AG09309 (cell line): ENCODE results near the gene MYO1D.

Source experiments
- DNase-seq: peaks from one replicate; pipeline ENCODE4 v3.0.0-alpha.2; 2010; ENCODE audit warnings: low read depth
- H3K4me3 ChIP-seq: 2 replicates; pipeline ENCODE4 v1.5.1; 2011; ENCODE audit warnings: mild to moderate bottlenecking, low read depth, low read length, moderate library complexity; ENCODE audit not compliant: control insufficient read depth
- CTCF ChIP-seq: IDR thresholded peaks from 2 replicates; pipeline ENCODE4 v1.5.1; 2011; ENCODE audit warnings: mild to moderate bottlenecking, low read depth, low read length, inconsistent platforms; ENCODE audit not compliant: insufficient read depth, control insufficient read depth; ENCODE audit errors: missing control alignments

The MYO1D gene

GRCh38 chr17:32794533-32795246 lies 82.2 kb downstream of the MYO1D start:
- TF ChIP-seq CTCF: no peak
- H3K4me3 ChIP-seq: no peak overlapping the region

GRCh38 chr17:32793841-32794240 lies 83.1 kb downstream of the MYO1D start:
- no peak for TF ChIP-seq CTCF
- no peak overlapping the region for H3K4me3 ChIP-seq
- DNase-seq: no peak

More at GRCh38 chr17:32794533-32795246, 82.2 kb downstream of the MYO1D start:
- DNase-seq: no peak

- no peak for DNase-seq
- no peak for TF ChIP-seq CTCF
- no peak overlapping the region for H3K4me3 ChIP-seq
Observed at GRCh38 chr17:32792207-32792606, 84.7 kb downstream of the MYO1D start.

- no peak for TF ChIP-seq CTCF
- DNase-seq: no peak
- no peak overlapping the region for H3K4me3 ChIP-seq
Observed at GRCh38 chr17:32786169-32786568, 90.8 kb downstream of the MYO1D start.

- no peak for DNase-seq
- no peak overlapping the region for H3K4me3 ChIP-seq
- TF ChIP-seq CTCF: no peak
Observed at GRCh38 chr17:32784113-32784512, 92.8 kb downstream of the MYO1D start.

GRCh38 chr17:32783602-32784001 lies 93.3 kb downstream of the MYO1D start:
- peak; percentile 53 for TF ChIP-seq CTCF
- peak; percentile 52 for DNase-seq

More at GRCh38 chr17:32783602-32784001, 93.3 kb downstream of the MYO1D start:
- no peak overlapping the region for H3K4me3 ChIP-seq
